Body of pancreas (tissue), 4 donors: Measurements from ENCODE around the gene MYRFL.

Experiments
- POLR2A ChIP-seq, 3 donors: fragments of 450-650 bp; IDR thresholded peaks; one replicate each; pipeline ENCODE4 v1.6.1; 2016; ENCODE audit warnings: antibody characterized with exemption in 3 of 3, mild to moderate bottlenecking in 2 of 3
- TF ChIP-seq, protein P1 (sequence below), 7 experiments: fragments of 450-650 bp in 4 of 7; fragments of 200-600 bp in 3 of 7; sonication (generic) in 3 of 7; IDR thresholded peaks; one replicate each; pipeline ENCODE4 v1.5.1; 2016 to 2019; ENCODE audit warnings: antibody characterized with exemption in 7 of 7

- TF ChIP-seq, protein P1, sequence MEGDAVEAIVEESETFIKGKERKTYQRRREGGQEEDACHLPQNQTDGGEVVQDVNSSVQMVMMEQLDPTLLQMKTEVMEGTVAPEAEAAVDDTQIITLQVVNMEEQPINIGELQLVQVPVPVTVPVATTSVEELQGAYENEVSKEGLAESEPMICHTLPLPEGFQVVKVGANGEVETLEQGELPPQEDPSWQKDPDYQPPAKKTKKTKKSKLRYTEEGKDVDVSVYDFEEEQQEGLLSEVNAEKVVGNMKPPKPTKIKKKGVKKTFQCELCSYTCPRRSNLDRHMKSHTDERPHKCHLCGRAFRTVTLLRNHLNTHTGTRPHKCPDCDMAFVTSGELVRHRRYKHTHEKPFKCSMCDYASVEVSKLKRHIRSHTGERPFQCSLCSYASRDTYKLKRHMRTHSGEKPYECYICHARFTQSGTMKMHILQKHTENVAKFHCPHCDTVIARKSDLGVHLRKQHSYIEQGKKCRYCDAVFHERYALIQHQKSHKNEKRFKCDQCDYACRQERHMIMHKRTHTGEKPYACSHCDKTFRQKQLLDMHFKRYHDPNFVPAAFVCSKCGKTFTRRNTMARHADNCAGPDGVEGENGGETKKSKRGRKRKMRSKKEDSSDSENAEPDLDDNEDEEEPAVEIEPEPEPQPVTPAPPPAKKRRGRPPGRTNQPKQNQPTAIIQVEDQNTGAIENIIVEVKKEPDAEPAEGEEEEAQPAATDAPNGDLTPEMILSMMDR (IDR thresholded peaks at IDR 0.05) = no peak
- no peak for TF ChIP-seq POLR2A (IDR thresholded peaks at IDR 0.05)
Observed at GRCh38 chr12:69994724-69995173, 169.7 kb downstream of the MYRFL start.
